ENCODE results near the gene MAN1C1.
A peak's percentile ranks its signal among the peaks of the same experiment; 100 is the strongest.

MAN1C1 gene

GRCh38 chr1:25808481-25809244 is 192.1 kb downstream of the MAN1C1 start:
- no peak for DNase-seq

DNA sequence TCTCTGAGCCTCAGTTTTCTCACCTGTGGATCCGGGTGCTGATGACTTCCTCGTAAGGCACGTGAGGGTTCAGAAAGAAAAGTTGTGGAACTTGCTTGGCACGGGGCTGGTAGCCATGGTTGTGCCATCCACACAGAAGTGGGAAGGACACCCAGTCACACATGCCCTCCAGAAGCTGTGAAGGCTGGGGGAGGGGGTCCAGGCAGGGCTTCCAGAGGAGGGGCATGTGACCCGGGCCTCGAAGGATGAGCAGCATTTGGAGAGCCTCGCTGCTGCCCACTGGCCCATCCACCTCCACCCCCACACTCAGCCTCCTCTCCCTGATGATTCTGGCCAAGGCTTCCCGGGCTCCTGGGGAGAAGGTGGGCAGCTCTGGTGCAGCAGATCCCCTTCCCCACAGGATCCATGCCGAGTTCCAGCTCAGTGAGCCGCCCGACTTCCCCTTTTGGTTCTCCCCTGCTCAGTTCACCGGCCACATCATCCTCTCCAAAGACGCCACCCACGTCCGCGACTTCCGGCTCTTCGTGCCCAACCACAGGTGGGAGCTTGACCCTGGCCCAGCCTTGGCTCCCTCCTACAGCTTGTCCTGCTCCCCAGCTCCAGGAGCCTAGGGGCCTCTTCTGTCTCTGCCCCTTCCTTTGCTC is 192.8 kb downstream of the MAN1C1 start:
- no peak for DNase-seq

- no peak for DNase-seq
Observed at GRCh38 chr1:25809929-25810328, 193.3 kb downstream of the MAN1C1 start.

DNA sequence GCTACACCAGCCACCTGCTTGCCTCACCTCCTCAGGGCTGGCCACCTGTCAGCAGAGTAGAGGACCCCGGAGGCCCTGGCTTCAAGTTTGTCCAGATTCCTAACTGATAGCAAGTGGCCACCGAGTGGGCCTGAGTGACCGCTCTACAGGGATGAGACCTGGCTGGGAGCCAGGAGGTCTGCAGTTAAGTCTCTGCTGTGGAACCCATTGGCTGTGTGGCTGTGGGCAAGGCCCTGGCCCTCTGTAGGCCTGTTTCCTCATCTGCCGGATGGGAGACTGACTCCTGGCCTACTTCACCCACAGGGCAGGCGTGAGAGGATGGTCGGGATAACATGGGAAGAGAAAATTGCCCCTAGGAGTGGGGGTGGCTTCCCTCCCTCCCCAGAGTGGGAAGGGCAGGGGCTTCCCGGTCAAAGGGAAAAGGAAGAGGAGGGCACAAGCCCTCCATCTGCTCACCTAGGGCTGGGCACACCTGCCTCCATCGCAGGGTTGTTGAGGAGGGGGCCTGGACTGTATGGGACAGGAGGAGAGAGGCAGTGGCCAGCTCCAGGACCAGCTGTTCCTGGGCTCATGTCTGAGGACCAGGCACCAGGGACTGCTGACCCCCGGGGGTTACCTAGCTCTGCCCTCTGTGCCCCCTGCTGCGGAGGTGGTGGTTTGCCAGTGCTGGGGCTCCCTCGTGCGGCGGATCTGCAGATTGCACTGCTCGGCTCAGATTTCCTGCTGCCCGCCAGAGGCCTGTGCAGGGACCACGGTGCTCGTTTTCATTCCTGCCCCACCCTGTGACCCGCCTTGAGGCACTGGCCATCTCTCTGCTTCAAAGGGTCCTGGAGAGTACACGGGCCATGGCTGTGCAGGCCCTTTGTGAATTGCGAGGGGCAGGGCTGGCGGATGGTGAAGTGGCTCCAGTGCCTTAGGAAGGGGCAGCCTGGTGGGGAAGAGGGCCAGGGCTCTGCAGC is 194.0 kb downstream of the MAN1C1 start:
- no peak for DNase-seq

DNA sequence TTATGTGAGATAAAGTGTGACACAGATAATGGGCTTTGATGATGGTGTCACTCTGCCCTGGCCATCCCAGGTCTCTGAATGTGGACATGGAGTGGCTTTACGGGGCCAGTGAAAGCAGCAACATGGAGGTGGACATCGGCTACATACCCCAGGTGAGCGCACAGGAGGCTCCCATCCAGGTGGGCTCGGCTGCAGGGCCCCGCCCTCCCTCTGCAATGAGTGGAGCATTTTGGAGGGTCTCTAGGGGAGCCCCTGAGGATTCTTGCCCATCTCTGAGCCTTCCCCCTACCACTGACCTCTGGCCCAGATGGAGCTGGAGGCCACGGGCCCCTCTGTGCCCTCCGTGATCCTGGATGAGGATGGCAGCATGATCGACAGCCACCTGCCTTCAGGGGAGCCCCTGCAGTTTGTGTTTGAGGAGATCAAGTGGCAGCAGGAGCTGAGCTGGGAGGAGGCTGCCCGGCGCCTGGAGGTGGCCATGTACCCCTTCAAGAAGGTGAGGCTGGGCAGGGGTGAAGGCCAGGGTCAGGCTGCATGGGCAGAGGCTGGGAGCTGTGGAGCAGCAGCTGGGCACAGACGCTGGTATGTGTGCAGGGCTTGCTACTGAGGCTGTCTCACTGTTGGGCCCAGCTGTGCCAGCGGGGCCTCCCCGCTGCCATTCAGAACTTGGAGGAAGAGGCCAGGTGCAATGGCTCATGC is 194.9 kb downstream of the MAN1C1 start:
- no peak for DNase-seq

- no peak for DNase-seq
Observed at GRCh38 chr1:25813071-25813733, 196.6 kb downstream of the MAN1C1 start.

- DNase-seq, result no peak
Observed at GRCh38 chr1:25813734-25814471, 197.3 kb downstream of the MAN1C1 start.

- no peak for DNase-seq
Observed at GRCh38 chr1:25814549-25815087, 198.0 kb downstream of the MAN1C1 start.

GRCh38 chr1:25815208-25816111 is 198.9 kb downstream of the MAN1C1 start:
- DNase-seq, result no peak

DNA sequence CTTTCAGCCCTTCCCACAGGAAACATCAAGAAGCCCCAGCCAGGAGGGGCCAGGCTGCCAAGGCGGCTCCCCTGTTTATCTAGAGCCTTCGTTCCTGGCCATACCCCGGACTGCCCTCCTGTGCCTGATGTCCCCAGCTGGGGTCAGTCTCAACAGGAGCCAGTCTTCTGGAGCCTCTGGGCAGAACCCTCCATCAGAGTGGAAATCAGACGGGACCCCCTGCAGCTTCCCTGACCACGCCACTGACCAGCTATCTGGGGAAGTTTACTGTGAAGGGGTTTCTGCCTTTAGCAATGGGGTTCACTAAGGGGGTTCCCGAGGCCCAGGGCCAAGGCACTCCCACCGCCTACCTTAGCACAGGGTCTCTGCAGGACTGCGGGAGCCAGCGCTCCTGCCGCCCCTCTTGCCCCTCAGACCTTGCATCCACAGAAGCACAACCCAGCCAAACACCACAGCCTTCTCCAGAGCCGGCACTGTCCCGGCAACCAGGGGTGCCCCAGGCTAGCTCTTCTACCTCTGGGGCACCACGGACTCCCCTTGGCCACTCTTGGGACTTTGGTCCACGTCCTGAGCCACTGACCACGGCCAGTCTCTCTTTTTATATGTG is 199.6 kb downstream of the MAN1C1 start:
- no peak for DNase-seq

- no peak for DNase-seq
Observed at GRCh38 chr1:25817840-25818501, 201.4 kb downstream of the MAN1C1 start.

- no peak for DNase-seq
Observed at GRCh38 chr1:25818569-25818968, 202.0 kb downstream of the MAN1C1 start.

- DNase-seq, result peak; percentile 77
Observed at GRCh38 chr1:25819491-25820246, 203.1 kb downstream of the MAN1C1 start, which contains the start of gene MTFR1L. TSS of gene MTFR1L (plus strand) at chr1:25819954. CDS start at chr1:25823105, 3,151 bp downstream.

- no peak for DNase-seq
Observed at GRCh38 chr1:25820247-25821111, 203.9 kb downstream of the MAN1C1 start.

- DNase-seq, result no peak
Observed at GRCh38 chr1:25821112-25821476, 204.5 kb downstream of the MAN1C1 start.

DNA sequence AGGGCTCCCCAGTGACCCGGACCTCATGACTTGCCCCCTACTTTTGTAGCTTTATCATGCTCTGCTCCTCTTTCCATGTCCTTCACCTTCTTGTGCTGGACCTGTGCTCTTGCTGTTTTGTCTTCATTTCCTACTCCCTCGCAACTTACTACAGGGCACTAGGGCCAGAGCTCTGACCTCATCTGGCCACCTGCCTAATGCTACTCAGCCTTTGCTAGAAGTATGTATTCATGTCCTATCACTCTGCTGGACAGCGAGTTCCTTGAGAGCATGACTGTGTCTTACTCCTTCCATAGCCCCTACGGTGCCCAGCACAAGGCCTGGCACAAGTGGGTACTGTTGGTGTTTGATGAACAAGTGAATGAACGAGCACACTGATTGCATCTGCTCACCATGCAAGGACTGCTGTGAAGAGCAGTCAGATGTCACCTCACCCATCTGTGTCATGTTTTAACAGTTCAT is 205.1 kb downstream of the MAN1C1 start:
- no peak for DNase-seq

GRCh38 chr1:25825605-25826004 is 209.0 kb downstream of the MAN1C1 start:
- no peak for DNase-seq
